ENCODE data around the gene GRIN2C. TPM values are rescaled to one million over a fixed set of nuclear protein-coding genes. Genes with fewer than 3 reads are reported as not detected.
A peak's percentile ranks its signal among the peaks of the same experiment; 100 is the strongest.

The GRIN2C gene
- total RNA-seq, 3 donors from 2014 or later = 0.08 TPM; not detected in 2

- no peak for ATAC-seq
- Mint-ChIP-seq H3K4me1 (ENCODE audit: low read depth) (peaks cover 6% of the 10 kb centered on the region), H3K4me3 (no peak overlapping the region), H3K36me3 (ENCODE audit: insufficient read depth) (no peaks in the 10 kb centered on the region), H3K9me3 (no peaks in the 10 kb centered on the region), H3K27me3 (ENCODE audit: low read depth) (peaks cover 48% of the 10 kb centered on the region)
- DNase-seq = no peak
These were observed 32.5 kb upstream of the GRIN2C start for GRCh38 chr17:74892013-74892841.

GRCh38 chr17:74890554-74890953 lies 30.9 kb upstream of the GRIN2C start:
- Mint-ChIP-seq H3K36me3 (ENCODE audit: insufficient read depth) (no peaks in the 10 kb centered on the region), H3K4me3 (no peak overlapping the region), H3K4me1 (ENCODE audit: low read depth) (peaks cover 6% of the 10 kb centered on the region), H3K27me3 (ENCODE audit: low read depth) (peaks cover 45% of the 10 kb centered on the region), H3K9me3 (no peaks in the 10 kb centered on the region)
- ATAC-seq = no peak
- DNase-seq = no peak

GRCh38 chr17:74888469-74888868 lies 28.8 kb upstream of the GRIN2C start:
- no peaks in the 10 kb centered on the region for H3K9me3 Mint-ChIP-seq
- H3K36me3 Mint-ChIP-seq (ENCODE audit: insufficient read depth) = no peaks in the 10 kb centered on the region
- DNase-seq (no peak), ATAC-seq (no peak)
- peaks cover 34% of the 10 kb centered on the region for H3K27me3 Mint-ChIP-seq (ENCODE audit: low read depth)
- peaks cover 2% of the 10 kb centered on the region for H3K4me1 Mint-ChIP-seq (ENCODE audit: low read depth)
- H3K4me3 Mint-ChIP-seq = no peak overlapping the region

GRCh38 chr17:74883241-74883745 lies 23.6 kb upstream of the GRIN2C start:
- DNase-seq = no peak
- peaks cover 22% of the 10 kb centered on the region for H3K27me3 Mint-ChIP-seq (ENCODE audit: low read depth)
- H3K9me3 Mint-ChIP-seq = no peaks in the 10 kb centered on the region
- H3K4me3 Mint-ChIP-seq = no peak overlapping the region
- ATAC-seq = no peak
- no peaks in the 10 kb centered on the region for H3K4me1 Mint-ChIP-seq (ENCODE audit: low read depth)
- no peaks in the 10 kb centered on the region for H3K36me3 Mint-ChIP-seq (ENCODE audit: insufficient read depth)

- no peaks in the 10 kb centered on the region for H3K36me3 Mint-ChIP-seq (ENCODE audit: insufficient read depth)
- H3K27me3 Mint-ChIP-seq (ENCODE audit: low read depth) = peaks cover 22% of the 10 kb centered on the region
- DNase-seq (no peak), ATAC-seq (no peak)
- no peaks in the 10 kb centered on the region for H3K9me3 Mint-ChIP-seq
- no peak overlapping the region for H3K4me3 Mint-ChIP-seq
- no peaks in the 10 kb centered on the region for H3K4me1 Mint-ChIP-seq (ENCODE audit: low read depth)
These were observed 23.0 kb upstream of the GRIN2C start for GRCh38 chr17:74882517-74883240.

- Mint-ChIP-seq H3K36me3 (ENCODE audit: insufficient read depth) (no peaks in the 10 kb centered on the region), H3K9me3 (no peaks in the 10 kb centered on the region), H3K27me3 (ENCODE audit: low read depth) (peaks cover 16% of the 10 kb centered on the region), H3K4me3 (no peak overlapping the region), H3K4me1 (ENCODE audit: low read depth) (no peaks in the 10 kb centered on the region)
- ATAC-seq (no peak), DNase-seq (no peak)
These were observed 21.4 kb upstream of the GRIN2C start for GRCh38 chr17:74881073-74881472.

GRCh38 chr17:74879308-74879707 lies 19.6 kb upstream of the GRIN2C start:
- Mint-ChIP-seq H3K27me3 (ENCODE audit: low read depth) (peaks cover 8% of the 10 kb centered on the region), H3K36me3 (ENCODE audit: insufficient read depth) (no peaks in the 10 kb centered on the region), H3K4me3 (no peak overlapping the region), H3K4me1 (ENCODE audit: low read depth) (no peaks in the 10 kb centered on the region), H3K9me3 (no peaks in the 10 kb centered on the region)
- DNase-seq = no peak
- ATAC-seq = no peak

GRCh38 chr17:74878658-74879057 lies 19.0 kb upstream of the GRIN2C start:
- H3K9me3 Mint-ChIP-seq = no peaks in the 10 kb centered on the region
- no peaks in the 10 kb centered on the region for H3K36me3 Mint-ChIP-seq (ENCODE audit: insufficient read depth)
- H3K27me3 Mint-ChIP-seq (ENCODE audit: low read depth) = peaks cover 8% of the 10 kb centered on the region
- H3K4me1 Mint-ChIP-seq (ENCODE audit: low read depth) = peaks cover 3% of the 10 kb centered on the region
- ATAC-seq (no peak), DNase-seq (no peak)
- no peak overlapping the region for H3K4me3 Mint-ChIP-seq

GRCh38 chr17:74877592-74878548 lies 18.2 kb upstream of the GRIN2C start:
- ATAC-seq = no peak
- Mint-ChIP-seq H3K9me3 (no peaks in the 10 kb centered on the region), H3K27me3 (ENCODE audit: low read depth) (peaks cover 4% of the 10 kb centered on the region), H3K4me1 (ENCODE audit: low read depth) (peaks cover 5% of the 10 kb centered on the region), H3K4me3 (no peak overlapping the region), H3K36me3 (ENCODE audit: insufficient read depth) (no peaks in the 10 kb centered on the region)
- no peak for DNase-seq

- Mint-ChIP-seq H3K27me3 (ENCODE audit: low read depth) (peaks cover 2% of the 10 kb centered on the region), H3K9me3 (no peaks in the 10 kb centered on the region), H3K4me3 (no peak overlapping the region), H3K4me1 (ENCODE audit: low read depth) (peaks cover 19% of the 10 kb centered on the region), H3K36me3 (ENCODE audit: insufficient read depth) (no peaks in the 10 kb centered on the region)
- DNase-seq (no peak), ATAC-seq (no peak)
These were observed 16.4 kb upstream of the GRIN2C start for GRCh38 chr17:74875977-74876593.

- no peaks in the 10 kb centered on the region for H3K9me3 Mint-ChIP-seq
- DNase-seq (no peak), ATAC-seq (no peak)
- H3K27me3 Mint-ChIP-seq (ENCODE audit: low read depth) = no peaks in the 10 kb centered on the region
- no peaks in the 10 kb centered on the region for H3K36me3 Mint-ChIP-seq (ENCODE audit: insufficient read depth)
- peaks cover 19% of the 10 kb centered on the region for H3K4me1 Mint-ChIP-seq (ENCODE audit: low read depth)
- H3K4me3 Mint-ChIP-seq = no peak overlapping the region
These were observed 15.7 kb upstream of the GRIN2C start for GRCh38 chr17:74875155-74875976.

- peak overlapping the region; percentile 16 for H3K4me3 Mint-ChIP-seq
- H3K9me3 Mint-ChIP-seq = no peaks in the 10 kb centered on the region
These were observed 14.9 kb upstream of the GRIN2C start for GRCh38 chr17:74874615-74875037.

More at GRCh38 chr17:74874615-74875037, 14.9 kb upstream of the GRIN2C start:
- ATAC-seq (no peak), DNase-seq (no peak)
- Mint-ChIP-seq H3K36me3 (ENCODE audit: insufficient read depth) (no peaks in the 10 kb centered on the region), H3K4me1 (ENCODE audit: low read depth) (peaks cover 19% of the 10 kb centered on the region), H3K27me3 (ENCODE audit: low read depth) (no peaks in the 10 kb centered on the region)

All from activated T-cell treated with anti-CD3 and anti-CD28 coated beads, Interleukin-2, amount 50 U/mL, for 4 hours (primary cell).